ENCODE results near the gene MCC.
A peak's percentile ranks its signal among the peaks of the same experiment; 100 is the strongest.

Gene MCC

DNA sequence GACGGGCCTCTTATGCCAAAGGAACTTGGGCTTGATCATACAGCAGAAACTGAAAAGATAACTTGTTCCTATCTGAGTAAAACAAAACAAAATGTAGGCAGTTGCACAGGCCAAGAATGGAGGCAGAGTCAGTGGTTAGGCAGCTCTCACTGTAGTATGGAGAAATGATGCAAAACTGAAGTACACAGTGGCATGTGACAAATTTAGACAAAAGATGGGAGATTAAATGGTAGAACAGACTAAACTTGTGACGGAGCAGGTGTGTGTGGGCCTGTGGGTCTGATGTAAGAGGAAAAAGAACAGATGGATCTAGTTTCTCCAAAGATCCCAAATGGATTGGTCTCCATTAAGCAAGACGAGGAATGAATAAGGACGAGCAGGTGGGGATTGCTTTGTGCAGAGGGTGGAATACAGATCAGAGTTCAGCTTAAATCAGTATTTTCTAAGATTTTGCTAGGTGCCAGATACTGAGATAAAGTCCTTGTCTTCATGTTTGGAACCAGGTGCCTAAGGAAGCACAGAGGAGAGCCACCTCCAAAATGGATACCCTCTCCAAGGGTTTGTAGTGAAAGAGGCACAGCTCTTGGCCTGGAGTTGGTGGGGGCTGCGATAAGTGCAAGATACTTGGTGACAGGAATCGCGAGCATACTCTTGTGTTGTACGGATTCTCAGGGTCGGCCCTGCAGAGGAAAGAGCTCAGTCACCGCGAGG, 512.4 kb downstream of the MCC start:
- Histone ChIP-seq H3K4me1 (ENCODE audit: control insufficient read depth, insufficient read depth, low read length) (peaks cover 16% of the 10 kb centered on the region), H3K36me3 (ENCODE audit: control insufficient read depth in 2 of 2, insufficient read depth in 1 of 2, low read length in 2 of 2) (no peaks in the 10 kb centered on the region), H3K4me3 (ENCODE audit: low read depth, low read length) (peak overlapping the region; percentile 46), H3K27ac (ENCODE audit: extremely low read depth, low read depth, low read length) (peak overlapping the region; percentile 35; the same call in 1 of the 2 replicates), H3K9me3 (ENCODE audit: control insufficient read depth, insufficient read depth, low read depth, low read length) (no peaks in the 10 kb centered on the region)
- ChIA-PET POLR2A (interaction anchor here (0.5 to 1.5 kb wide), 23 partner anchors 8 to 549 kb away, joined by 3 to 23 read pairs (median 5); partner anchors contain the start of genes MCC, REEP5, SRP19 and YTHDC2), CTCF (interaction anchor here (0.5 to 1.5 kb wide), 12 partner anchors 9 to 1330 kb away, joined by 3 to 7 read pairs (median 3); no protein-coding TSS in a partner anchor)
- peak; percentile 84 for TF ChIP-seq ZBTB48 (tag by site-specific recombination; IDR thresholded peaks at IDR 0.05)
- TF ChIP-seq, protein P1, sequence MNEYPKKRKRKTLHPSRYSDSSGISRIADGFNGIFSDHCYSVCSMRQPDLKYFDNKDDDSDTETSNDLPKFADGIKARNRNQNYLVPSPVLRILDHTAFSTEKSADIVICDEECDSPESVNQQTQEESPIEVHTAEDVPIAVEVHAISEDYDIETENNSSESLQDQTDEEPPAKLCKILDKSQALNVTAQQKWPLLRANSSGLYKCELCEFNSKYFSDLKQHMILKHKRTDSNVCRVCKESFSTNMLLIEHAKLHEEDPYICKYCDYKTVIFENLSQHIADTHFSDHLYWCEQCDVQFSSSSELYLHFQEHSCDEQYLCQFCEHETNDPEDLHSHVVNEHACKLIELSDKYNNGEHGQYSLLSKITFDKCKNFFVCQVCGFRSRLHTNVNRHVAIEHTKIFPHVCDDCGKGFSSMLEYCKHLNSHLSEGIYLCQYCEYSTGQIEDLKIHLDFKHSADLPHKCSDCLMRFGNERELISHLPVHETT (tag by site-specific recombination; IDR thresholded peaks at IDR 0.05): peak; percentile 7; the same call in 1 of the 2 replicates
- no peak for TF ChIP-seq ZNF670 (tag by site-specific recombination; IDR thresholded peaks at IDR 0.05; ENCODE audit: low read depth)
- TF ChIP-seq MZF1 (tag by site-specific recombination; IDR thresholded peaks at IDR 0.05; ENCODE audit: borderline replicate concordance): 0 out of 2 replicates have a peak, but pooled peaks have one; percentile 30
- no peak for TF ChIP-seq ZNF776 (tag by site-specific recombination; IDR thresholded peaks at IDR 0.05; ENCODE audit: borderline replicate concordance)
- TF ChIP-seq, protein P2, sequence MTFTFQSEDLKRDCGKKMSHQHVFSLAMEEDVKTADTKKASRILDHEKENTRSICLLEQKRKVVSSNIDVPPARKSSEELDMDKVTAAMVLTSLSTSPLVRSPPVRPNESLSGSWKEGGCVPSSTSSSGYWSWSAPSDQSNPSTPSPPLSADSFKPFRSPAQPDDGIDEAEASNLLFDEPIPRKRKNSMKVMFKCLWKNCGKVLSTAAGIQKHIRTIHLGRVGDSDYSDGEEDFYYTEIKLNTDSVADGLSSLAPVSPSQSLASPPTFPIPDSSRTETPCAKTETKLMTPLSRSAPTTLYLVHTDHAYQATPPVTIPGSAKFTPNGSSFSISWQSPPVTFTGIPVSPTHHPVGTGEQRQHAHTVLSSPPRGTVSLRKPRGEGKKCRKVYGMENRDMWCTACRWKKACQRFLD (tag by site-specific recombination; IDR thresholded peaks at IDR 0.05): no peak
- no peak for TF ChIP-seq REST (tag by site-specific recombination; IDR thresholded peaks at IDR 0.05)
- TF ChIP-seq MEIS1 (CRISPR knock-in tag; IDR thresholded peaks at IDR 0.05; ENCODE audit: borderline replicate concordance): no peak
- no peak for TF ChIP-seq ZNF354C (tag by site-specific recombination; IDR thresholded peaks at IDR 0.05; ENCODE audit: borderline replicate concordance, low read depth)
- TF ChIP-seq GLIS1 (tag by site-specific recombination; IDR thresholded peaks at IDR 0.05): no peak
- no peak for TF ChIP-seq ZNF560 (tag by site-specific recombination; IDR thresholded peaks at IDR 0.05; ENCODE audit: borderline replicate concordance)
- no peak for TF ChIP-seq ZNF18 (tag by site-specific recombination; IDR thresholded peaks at IDR 0.05)
- TF ChIP-seq, protein P3, sequence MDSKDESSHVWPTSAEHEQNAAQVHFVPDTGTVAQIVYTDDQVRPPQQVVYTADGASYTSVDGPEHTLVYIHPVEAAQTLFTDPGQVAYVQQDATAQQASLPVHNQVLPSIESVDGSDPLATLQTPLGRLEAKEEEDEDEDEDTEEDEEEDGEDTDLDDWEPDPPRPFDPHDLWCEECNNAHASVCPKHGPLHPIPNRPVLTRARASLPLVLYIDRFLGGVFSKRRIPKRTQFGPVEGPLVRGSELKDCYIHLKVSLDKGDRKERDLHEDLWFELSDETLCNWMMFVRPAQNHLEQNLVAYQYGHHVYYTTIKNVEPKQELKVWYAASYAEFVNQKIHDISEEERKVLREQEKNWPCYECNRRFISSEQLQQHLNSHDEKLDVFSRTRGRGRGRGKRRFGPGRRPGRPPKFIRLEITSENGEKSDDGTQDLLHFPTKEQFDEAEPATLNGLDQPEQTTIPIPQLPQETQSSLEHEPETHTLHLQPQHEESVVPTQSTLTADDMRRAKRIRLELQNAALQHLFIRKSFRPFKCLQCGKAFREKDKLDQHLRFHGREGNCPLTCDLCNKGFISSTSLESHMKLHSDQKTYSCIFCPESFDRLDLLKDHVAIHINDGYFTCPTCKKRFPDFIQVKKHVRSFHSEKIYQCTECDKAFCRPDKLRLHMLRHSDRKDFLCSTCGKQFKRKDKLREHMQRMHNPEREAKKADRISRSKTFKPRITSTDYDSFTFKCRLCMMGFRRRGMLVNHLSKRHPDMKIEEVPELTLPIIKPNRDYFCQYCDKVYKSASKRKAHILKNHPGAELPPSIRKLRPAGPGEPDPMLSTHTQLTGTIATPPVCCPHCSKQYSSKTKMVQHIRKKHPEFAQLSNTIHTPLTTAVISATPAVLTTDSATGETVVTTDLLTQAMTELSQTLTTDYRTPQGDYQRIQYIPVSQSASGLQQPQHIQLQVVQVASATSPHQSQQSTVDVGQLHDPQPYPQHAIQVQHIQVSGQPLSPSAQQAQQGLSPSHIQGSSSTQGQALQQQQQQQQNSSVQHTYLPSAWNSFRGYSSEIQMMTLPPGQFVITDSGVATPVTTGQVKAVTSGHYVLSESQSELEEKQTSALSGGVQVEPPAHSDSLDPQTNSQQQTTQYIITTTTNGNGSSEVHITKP (tag by site-specific recombination; IDR thresholded peaks at IDR 0.05): no peak
- TF ChIP-seq HOXC10 (CRISPR knock-in tag; IDR thresholded peaks at IDR 0.05): no peak
- no peak for TF ChIP-seq ZNF146 (tag by site-specific recombination; IDR thresholded peaks at IDR 0.05)
- TF ChIP-seq ZNF501 (tag by site-specific recombination; IDR thresholded peaks at IDR 0.05): peak; percentile 25; the same call in 1 of the 2 replicates
- no peak for TF ChIP-seq ZNF148 (tag by site-specific recombination; IDR thresholded peaks at IDR 0.05; ENCODE audit: borderline replicate concordance)
- TF ChIP-seq, protein P4, sequence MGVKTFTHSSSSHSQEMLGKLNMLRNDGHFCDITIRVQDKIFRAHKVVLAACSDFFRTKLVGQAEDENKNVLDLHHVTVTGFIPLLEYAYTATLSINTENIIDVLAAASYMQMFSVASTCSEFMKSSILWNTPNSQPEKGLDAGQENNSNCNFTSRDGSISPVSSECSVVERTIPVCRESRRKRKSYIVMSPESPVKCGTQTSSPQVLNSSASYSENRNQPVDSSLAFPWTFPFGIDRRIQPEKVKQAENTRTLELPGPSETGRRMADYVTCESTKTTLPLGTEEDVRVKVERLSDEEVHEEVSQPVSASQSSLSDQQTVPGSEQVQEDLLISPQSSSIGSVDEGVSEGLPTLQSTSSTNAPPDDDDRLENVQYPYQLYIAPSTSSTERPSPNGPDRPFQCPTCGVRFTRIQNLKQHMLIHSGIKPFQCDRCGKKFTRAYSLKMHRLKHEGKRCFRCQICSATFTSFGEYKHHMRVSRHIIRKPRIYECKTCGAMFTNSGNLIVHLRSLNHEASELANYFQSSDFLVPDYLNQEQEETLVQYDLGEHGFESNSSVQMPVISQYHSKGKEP (tag by site-specific recombination; IDR thresholded peaks at IDR 0.05): no peak
- peak; percentile 52; the same call in 1 of the 2 replicates for TF ChIP-seq YY1 (tag by site-specific recombination; IDR thresholded peaks at IDR 0.05)
- TF ChIP-seq ZFP41 (tag by site-specific recombination; IDR thresholded peaks at IDR 0.05; ENCODE audit: borderline replicate concordance): no peak
